GM12873 (cell line): ENCODE measurements around the gene CEP76.

Source experiments
- CTCF ChIP-seq: IDR thresholded peaks from 2 replicates; pipeline ENCODE4 v1.5.1; 2012; ENCODE audit warnings: low read depth, mild to moderate bottlenecking, moderate library complexity, low read length, control low read depth; ENCODE audit not compliant: insufficient read depth; ENCODE audit errors: missing control alignments

CEP76 gene

GRCh38 chr18:12625241-12625640 is 77.3 kb downstream of the CEP76 start:
- no peak for TF ChIP-seq CTCF
